Measurements from ENCODE around the gene COQ9.

The COQ9 gene

DNA sequence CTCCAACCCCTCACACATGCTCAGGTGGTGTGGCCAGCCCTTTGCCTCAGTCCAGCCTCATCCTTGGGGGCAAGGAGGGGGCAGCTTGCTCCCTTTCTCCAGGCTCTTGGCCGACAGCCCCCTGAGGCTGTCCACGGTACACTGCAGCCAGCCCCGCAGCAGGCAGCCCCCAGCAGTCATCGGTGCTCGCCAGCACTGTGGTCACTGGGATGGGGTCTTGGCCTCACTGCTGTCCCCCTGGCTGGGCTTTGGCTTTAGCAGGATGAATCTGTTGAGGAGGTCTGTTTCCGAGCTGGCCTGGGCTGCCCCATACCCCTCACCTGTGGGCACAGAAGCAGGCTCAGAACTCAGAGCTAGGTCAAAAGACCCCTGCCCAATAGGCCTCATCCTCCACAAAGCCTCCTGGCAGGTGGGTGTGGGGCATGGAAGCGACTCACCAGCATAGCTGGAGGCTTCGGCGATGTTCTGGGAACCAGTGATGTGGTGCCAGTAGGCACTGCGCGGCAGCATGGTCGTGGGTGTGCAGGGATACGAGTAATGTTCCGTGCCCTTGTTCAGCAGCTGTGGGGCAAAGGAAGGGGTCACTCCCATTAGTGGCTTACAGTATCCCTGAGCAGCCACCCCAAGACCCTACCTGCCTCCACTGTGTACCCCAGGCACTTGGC, 26.0 kb downstream of the COQ9 start:
- DNase-seq, result no peak

DNA sequence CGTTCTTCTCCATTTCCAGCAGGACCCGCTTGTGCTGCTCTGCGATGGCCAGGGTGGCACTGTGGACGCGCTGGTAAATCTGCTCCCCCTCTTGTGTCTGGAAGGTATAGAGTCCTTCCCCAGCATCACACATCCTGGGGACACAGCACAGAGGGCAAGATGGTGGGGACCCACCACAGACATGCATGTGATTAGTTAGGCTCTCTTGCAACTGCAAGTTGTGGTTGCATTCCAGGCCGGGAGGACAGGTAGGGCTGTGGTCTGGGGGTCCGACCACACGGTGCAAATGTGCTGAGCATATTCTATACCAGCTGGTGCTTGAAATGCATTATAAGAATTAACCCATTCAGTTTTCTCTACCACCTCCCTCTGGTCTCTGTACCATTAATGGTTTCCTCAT, 26.6 kb downstream of the COQ9 start:
- DNase-seq, result no peak

DNA sequence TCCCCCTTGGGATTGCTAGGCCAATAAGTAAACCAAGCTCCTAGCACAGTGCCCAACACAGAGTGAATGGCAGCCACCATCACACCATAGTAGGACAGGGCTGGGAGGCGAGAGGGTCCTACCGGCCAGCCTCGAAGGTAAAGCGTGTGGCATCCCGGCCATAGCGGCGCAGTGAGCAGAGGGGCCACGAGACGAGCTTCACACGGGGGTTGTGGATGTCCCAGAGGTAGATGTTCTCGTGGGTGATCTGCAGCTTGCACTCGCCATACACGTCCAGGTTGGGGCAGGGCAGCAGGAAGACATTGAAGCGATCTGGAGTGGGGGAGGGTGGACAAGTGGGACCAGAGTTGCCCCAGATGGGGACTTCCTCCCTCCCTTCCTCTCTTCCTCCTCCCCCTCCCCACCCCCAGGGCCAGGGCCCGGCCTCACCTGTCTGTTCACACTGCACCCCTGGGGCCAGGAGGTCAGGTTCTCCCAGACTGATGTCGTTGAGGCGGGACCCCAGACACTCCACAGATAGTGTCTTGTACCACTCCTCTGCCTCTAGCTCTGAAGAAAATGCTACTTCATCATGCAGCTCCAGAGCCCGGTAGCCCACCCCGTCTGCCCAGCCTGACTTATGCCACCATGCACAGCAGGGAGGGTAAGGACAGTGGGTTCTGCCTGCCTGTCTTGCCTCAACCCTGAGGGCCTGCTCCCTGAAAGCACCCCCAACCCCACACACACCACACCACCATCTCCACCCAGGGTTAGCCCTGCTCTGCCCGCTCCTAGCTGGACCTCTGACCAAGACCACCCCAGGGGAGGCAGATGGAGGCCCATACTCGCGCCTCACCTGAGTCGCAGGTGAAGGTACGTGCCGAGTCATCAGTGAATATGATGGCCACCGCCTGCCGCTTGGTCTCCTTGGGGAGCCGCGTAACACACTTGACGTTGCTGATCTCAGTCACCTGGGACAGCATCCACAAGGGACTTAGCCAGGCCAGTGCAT, 27.7 kb downstream of the COQ9 start:
- DNase-seq, result no peak

DNA sequence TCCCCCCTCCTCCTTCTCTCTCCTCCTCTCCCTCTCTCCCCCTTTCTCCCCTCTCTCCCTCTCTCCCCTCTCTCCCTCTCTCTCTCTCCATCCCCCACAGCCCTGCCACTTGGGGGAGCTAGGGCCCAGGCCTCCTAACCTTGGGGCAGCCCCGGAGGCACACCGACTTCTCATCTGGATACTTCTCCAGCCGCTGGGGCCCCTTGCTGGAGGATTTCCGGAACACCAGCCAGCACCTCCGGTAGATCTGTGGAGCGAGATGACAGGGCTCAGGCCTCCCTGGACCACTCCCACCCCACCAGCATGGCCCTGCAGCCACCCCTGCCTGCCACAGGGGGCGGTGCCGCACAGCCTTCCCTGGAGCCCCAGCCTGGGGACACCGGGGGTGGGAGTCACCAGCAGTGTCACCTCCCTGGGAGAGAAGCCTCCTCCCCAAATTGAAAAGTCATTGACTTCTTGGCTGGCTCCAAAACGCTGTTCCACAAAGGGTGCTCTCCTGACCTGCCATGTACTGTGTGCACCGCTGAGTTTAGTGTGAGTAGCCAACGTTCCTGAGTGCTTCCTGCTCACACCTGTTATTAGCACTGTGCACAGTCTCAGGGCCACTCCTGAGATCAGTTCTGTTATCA, 28.5 kb downstream of the COQ9 start:
- DNase-seq, result no peak

DNA sequence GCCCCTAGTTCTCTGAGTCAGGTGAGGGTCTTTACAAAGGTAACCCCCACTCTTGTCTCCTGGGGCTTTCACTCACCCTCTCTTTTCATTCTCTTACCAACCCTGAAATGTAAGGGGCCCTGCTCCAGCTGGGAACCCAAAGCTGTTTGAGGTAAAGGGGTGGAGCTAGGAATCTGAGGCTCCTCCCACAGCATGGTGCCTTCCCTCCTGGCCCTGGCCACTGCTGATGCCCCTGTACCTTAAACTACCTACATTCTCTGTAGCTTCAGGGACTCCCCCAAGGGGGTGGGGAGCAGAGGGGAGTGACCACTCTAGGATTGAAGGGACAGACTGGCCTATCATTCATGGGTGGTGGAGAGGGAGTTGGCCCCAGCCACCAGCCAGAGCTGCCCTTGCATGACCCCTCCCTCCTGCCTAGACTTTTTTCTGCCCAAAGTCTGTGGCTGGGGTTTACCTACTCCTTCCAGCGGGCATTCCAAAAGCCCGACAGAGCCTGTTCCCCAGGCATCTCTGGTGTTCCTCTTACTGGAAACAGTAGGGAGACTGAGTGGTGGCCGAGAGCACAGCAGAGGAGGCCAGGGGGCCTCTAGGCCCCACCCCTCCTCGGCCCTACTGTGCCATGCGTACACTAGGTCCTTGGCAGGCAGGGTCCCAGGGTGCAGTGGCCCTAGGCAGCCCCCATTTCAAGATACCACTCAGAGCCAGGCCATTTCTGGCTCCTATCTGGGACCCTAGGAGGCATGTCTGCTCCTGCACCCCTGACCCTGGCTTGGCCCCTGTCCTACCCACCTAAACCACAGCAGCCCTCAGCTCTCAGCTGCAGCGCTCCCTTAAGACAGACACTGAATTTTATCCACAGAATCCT, 29.5 kb downstream of the COQ9 start:
- no peak for DNase-seq

DNA sequence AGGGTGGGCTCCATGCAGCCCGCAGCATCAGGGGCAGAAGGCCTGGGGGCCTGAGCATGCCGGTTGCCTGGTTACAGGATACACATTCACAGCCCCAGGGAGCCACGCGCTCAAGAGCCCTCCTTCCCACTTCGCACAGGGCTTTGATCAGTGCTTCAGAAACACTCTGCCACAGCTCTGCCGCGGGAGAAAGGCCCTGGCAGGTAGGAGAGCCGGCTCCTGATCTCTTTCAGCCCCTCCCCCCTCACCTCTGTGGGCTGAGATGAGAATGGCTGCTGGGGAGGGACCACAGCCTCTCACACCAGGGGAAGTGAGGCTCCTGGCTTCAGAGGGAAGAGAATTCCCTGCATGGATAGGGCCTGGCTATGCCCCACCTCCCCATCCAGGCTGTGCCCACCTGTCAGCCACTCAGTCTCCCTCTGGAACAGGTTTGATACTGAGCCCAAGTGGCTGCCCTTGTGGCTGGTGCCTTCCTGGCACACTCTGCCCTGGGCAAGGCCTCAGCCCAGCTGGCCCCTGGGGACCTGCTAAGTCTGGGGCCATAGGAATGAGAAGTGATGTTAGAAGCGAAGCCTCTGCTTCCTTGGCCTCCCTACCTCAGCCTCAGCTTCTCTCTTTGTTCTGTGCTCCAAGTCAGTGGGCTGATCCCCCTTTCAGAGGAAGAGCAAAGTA, 30.4 kb downstream of the COQ9 start:
- DNase-seq, result peak; percentile 39

DNA sequence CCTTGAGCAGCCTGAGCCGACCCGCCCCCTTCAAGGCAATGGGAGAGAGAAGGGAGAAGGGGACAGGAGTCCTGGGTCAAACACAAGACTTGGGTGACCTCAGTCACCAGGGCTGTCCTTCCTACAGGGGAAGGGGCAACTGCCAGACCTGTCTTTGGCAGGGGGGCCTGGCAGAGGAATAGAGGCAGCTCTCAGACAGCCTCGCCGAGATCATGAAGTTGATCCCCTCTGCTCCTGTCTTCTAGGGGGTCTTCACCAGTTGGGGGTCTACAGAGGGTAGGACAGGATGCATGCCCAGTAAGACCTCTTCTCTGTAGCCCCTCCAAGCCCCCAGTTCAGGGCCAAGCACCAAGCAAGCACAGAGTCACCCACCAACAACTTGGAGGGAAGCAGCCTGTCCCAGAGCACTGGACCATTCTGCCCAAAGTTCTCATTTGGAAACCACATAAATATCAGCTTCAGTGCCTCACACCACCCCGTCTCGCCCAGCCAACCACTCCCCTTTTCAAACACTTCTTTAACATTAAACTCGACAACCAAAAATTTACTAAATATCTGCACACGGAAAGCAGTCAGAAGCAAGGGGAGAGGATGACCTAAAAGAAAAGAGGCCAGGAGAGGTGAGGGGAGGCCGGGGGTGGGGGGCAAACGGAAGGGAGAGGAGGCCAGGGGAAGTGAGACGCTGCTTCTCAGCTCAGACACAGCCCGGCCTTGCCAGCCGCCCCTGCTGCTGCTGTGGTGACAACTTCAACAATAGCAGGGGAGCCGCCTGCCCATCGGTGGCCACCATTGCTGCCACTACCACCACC, 31.3 kb downstream of the COQ9 start:
- DNase-seq, result no peak

DNA sequence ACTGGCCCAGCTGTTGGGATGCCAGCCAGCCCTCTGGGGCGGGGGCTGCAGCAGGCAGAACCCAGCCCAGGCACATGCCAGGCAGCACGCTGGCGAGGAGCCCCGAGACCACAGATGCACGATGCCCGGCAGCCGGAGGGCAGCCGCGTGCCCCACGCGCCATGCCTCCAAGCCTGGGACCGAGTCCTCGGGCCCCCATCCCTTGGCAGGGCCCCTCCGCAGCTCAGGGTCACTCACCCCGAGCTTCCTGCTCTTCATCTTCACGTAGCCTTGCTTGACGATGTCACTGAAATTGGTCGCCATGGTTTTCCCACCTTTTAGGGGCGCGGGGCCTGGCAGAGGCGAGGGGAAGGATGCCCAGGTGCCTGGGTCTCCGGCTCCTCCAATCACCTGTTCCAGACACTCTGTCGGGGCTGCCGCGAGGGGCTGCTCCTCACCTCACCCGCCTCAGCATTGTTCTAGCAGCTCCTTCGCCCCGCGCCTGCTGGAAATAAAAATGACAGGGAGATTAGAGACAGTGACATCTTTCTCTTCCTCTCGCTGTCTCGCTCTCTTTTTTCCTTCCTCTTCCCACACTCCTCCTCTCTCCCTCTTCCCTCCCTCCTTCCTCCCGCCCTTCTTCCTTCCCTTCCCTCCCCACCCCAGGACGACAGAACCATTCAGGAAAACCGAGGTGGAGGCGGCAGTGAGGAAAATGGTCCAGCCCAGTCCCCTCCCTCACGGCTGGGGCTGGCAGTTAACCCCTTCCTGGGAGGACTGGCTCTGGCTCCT, 32.1 kb downstream of the COQ9 start:
- peak; percentile 73 for DNase-seq

DNA sequence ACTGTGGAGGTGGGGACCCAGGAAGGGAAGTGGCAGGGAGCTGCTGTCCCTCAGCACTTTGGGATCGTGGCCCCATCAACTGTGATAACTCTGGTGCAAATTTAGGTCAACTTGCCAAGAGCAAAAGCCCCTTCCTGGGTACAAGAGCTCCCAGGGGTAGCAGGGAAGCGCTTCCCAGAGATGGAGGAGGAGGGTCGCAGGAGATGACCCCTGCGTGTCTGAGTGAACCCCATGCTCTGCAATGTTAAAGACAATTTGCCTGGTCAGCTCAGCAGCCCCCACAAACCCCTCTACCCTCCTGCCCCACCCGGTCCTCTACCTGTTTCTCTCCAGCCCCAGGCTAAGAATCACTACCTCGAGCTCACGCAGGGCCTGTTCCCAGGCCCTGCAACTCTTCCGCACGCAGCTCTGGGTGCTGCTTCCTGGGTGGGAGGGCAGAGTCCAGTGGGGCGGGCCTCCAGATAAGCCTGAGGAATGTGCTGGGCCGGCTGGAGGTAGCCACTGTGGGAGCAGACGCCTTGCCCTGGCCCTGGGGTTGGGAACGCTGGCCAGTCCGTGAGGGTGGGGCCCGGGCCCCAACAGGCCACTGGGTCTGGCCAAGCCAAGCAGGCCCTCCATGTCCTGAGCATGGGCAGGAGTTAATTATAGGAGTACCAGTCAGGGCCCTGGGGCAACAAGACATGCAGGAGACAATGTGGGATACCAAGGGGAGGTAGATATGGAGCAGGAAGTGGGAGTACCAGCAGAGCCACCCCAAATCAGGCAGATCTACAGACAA, 32.9 kb downstream of the COQ9 start:
- no peak for DNase-seq

DNA sequence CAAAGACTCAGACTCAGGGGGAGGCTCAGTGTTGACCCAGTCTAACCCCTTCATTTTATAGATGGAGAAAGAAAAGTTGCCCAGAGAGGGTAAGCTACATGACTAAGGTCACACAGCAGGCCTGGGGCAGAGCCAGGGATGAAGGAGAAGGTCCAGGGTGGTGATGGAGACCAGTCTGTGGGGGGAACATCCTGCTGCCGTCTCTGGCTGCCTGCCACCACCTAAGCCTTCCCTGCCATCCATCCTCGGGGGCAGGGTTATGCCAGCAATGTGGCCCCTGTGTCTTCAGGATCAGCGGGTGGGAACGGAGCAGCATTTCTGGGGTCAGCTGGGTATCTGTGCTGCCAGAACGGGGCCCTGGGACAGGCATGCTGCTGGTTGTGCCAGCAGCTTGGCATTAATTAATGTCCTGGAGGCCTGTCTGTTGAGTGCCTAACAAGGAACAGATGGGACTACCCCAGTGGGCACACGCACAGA, 33.5 kb downstream of the COQ9 start:
- DNase-seq, result peak; percentile 20

DNA sequence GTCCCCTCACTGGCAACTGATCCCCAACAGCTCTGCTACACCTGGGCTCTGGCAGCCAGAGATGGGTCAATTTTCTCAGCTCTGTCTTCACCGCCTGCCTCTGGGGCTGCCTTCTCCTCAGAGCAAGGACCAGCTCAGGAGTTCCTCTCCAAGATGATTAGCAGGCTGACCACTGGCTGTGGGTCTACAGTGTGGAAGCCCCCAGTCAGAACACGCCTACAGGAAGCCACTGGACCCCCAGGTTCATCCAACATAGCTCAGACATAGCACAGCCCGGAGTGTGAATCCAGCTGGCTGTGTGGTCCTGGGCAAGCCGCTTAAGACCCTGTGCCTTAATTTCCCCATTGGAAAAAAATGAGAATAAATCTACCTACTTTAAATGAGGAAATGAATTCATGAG, 34.1 kb downstream of the COQ9 start:
- no peak for DNase-seq

DNA sequence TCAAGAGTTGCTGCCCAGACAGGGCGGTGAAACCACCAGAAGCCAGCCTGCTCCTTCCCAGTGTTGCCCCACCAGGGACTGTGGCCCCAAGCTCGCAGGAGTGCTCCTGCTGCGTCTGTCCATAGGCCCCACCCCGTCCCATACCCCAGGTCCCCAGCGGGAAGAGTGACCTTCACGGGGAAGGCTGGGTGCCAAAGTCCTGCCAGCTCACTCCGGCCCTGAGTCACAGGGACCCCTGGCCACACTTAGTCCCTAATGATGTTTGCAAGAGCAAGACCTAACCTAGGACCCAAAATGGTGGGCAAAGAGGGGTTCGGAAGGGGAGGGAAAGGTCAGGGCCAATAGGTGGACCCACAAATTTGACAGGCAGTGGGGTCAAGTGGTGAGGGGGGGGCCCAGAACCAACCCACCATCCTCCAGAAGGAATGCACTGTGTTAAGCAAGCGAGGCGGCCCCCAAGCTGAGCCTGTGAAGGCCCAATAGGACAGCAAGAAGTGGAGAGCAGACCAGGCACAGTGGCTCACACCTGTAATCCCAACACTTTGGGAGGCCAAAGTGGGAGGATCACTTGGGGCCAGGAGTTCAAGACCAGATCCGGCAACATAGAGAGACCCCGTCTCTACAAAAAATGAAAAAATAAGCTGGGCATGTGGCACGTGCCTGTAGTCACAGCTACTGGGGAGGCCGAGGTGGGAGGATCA, 35.7 kb downstream of the COQ9 start:
- DNase-seq, result no peak

DNA sequence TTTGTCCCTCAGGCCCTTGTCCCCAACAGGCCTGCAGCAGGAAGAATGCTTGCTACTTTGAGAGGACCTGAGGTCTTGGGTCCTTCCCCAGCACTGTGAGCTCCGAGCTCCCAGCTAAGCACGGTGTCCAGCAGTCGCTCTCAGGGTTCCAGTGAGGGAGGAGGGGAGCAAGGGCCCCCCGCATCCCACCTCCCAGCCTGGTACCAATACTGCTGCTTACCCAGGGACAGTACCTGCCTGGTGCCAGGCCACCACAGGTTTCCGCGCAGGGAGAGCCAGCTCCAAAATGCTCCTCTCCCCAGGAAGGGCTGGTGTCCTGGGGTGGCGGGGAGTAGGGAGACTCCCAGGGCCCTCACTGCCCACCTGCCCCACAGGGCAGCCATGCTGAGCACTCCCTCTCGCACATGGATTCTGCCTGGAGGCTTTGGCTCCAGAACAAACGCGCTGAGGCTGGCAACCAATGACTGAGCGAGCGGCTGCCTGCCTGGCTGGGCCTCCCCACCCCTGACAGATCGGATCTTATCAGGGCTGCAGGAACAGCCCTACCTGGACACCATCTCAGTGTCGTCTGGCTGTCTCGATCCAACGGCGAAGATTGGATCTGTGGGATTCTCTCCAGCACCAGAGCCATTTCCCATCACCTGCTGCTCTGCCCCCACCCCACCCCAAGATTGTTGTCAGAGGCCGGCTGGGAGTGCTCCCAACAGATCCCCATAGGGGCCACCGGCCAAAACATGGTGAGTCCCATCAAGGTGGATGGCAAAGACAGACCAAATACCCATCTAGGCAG, 36.6 kb downstream of the COQ9 start:
- DNase-seq, result no peak

DNA sequence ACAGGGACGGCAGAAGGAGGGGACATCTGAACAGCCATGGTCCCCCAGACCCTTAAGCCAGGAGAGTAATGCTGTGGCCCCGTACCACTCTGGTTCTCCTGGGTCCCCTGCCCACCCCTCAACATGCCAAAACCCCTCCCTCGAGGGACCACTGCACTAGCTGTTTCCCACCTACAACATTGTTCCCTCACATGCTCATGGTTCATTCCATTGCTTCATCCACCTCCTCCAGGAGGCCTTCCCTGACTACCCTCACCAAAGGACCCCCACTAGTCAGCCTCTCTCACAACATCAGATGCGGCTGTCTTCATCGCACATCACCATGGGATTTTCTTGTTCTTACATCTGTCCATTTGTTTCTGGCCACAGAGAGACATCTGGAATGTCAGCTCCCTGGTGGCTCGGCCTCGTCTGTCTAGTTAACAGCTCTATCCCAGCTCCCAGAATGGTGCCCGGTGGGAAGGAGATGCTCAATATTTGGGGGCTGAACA, 37.3 kb downstream of the COQ9 start:
- DNase-seq, result no peak

DNA sequence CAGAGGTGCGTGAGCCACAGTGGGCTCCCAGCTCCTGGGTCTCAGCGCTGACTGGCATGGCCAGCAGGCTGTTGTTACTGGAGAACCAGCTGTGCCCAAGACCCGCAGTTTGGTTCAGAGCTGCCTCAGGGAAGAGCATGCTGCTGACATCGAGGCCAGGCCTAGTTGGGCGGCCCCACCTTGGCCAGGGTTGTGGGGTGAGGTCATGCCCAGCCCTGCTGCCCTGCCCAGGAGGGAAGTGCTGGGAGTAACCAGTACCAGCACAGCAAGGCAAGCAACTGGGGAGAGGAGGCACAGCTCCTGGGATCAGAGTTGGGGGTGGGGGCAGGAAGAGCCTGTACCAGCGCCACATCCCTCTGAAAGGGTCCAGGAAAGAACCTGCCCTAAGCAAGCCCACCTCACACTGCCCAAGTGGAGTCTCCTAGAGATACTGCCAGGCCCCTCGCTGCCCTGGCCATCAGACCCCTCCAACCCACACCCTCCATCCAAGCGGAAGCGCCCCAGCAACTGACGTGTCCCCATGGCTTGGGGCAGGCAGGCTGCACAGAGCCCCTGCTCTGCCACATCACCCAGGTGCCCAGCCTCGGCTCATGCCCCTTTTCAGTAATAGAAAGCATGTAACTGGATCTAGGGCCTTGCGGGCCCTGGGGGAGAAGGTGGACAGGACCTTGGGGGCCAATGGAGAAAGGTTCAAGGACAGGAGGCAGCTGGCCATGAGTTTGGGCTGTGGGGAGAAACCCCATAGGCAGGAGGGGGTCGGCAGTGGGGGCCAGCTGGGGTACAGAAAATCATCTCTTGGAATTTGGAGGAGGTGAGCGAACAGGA, 38.0 kb downstream of the COQ9 start:
- no peak for DNase-seq

DNA sequence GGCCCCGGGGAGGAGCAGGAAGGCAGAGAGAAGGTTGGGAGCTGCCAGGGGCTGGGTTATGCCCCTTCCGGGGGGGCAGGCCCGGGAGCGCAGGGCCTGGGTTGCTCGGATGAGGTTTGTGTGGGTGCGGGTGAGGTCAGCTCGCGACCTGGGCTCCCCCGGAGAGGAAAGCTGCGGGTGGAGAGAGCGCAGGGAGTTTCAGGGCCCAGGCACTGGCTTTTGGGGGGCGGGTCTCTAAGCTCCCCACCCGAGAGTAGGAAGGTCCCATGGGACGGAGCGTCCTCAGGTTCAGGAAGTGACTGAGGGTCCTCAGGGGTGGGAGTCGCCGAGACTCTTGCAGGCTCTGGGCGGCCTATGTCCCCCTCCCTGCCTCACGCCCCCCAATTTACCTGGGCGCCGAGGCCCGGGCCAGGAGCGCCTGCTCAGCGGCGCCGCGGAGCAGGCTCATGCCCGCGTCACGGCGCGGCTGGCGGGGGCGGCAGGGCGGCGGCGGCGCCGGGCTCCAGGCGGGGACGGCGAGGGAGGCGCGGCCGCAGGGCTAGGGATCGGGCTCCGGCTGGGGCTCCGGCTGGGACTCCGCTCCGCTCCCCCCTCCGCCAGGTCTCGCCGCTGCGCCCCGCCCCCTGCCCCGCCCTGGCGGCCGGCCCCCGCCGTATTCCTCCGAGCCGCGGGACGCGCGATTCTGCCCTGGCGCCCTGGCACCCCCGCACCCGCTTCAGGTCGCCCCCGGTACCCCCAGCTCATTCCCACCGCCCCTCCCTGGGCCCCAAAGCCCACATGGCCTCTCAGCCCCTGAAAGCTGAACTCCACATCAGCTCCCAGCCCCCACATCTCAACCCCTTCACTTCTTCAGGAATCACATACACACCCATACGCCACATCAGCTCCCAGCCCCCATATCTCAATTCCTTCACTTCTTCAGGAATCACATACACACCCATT, 38.9 kb downstream of the COQ9 start, which contains the start of gene DOK4:
TSS of gene DOK4 (minus strand) at position 578 of the 942 bp plus-strand sequence. CDS start 6,986 bp downstream, outside the sequence.
- peak; percentile 69 for DNase-seq

Measured in NCI-H2171 treated with DMSO at 0.1 percent for 48 hours (cell line).